Stimulated activated CD4-positive, alpha-beta T cell treated with anti-CD3 and anti-CD28 coated beads, Interleukin-1b, Interleukin-23, amount 100 ng/mL, for 1 hour (primary cell): Measurements from ENCODE around the gene SLC12A7.

Source experiments
- DNase-seq, 2 donors: peaks; one replicate each; pipeline ENCODE4 v3.0.0-alpha.2; 2020; ENCODE audit warnings: low read depth in 2 of 2

Gene SLC12A7

GRCh38 chr5:1125030-1125357 lies 13.1 kb upstream of the SLC12A7 start:
- no peak for DNase-seq

- no peak for DNase-seq
These were observed 12.6 kb upstream of the SLC12A7 start for GRCh38 chr5:1124205-1125029.

DNA sequence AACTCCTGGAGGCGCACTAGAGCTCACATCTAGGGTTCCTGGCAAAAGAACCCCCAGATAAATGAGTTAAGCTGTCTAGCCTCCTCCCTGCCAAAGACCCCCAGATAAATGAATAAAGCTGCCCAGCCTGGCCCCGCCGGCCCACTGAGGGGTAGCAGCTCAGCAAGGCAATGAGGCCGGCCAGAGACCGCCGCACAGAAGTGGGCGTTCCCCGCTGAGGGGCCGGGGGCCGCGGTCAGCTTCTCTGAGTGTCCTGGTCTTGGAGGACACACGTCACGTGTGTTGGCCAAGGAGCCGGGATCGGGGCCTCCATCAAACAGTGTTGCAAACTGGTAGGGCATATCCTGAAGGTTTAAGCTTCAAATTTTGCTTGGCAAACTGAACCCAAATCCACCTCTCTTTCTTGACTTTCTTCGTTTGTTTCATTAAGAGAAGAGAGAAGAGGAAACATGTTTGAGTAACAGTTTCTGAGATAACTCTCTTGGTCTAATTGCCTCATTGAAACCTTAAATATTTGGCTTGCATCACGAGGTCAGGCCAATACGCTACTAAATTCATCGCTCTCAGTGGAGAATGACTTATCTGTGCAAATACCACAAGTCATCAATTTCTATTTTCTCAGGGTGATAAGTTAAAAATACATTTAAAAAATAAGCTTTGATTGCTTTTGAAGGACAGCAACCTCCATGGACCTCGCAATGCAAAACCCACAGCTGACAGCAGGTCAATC lies 11.7 kb upstream of the SLC12A7 start:
- no peak for DNase-seq

DNA sequence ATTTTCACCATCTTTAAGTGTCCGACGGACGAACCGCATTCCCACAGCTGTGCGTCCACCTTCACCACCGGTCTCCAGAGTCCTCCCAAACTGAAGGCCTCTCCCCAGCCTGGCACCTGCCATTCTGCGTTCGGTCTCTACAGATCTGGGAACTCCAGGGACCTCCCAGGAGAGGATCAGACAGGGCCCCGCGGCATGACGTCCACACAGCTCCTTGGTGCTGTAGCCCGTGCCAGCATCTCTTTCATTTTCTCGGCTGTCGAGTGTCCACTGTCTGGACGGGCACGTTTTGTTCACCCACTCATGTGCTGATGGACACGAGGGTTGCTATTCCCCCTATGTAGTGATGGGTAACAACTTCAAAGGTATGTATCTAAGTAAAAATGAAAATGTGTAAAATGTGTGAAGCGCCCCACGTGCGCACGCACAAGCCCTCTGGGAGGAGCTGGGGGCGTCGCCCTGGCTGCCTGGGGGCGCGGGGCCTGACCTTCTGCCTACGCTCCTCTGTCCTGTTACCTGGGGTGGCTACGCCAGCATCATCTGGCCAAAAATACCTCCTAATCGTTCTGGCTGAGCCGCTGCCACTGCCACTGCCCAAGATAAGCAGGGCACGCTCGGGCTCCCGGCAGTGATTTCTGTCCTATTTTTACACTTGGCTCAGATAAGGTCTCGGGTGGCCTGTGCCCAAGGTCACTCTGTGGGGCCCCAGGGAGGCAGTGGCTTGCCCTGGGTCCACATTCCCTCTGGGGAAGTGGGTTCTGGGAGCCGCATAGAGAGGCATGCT lies 10.8 kb upstream of the SLC12A7 start:
- no peak for DNase-seq

- DNase-seq: no peak
These were observed 10.0 kb upstream of the SLC12A7 start for GRCh38 chr5:1121891-1122290.

DNA sequence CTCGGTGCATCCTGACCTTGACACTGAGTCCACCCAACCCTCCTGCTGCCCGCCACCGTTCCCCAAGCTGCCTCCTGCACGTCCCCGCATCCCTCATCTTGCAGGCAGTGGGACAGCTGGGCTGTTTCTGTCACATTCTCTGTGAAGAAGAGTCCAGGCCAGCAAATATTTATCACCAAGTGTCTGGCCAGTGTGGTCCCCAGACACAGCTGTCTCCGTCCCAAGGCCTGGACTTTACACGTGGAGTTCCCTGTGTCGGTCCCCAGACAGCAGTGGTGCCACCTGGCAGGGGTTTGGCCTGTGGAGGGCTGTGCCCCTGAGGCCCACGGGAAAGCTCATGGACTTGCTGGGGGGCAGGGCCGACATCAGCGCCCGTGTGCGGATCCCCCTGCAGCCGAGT lies 9.2 kb upstream of the SLC12A7 start:
- no peak for DNase-seq

DNA sequence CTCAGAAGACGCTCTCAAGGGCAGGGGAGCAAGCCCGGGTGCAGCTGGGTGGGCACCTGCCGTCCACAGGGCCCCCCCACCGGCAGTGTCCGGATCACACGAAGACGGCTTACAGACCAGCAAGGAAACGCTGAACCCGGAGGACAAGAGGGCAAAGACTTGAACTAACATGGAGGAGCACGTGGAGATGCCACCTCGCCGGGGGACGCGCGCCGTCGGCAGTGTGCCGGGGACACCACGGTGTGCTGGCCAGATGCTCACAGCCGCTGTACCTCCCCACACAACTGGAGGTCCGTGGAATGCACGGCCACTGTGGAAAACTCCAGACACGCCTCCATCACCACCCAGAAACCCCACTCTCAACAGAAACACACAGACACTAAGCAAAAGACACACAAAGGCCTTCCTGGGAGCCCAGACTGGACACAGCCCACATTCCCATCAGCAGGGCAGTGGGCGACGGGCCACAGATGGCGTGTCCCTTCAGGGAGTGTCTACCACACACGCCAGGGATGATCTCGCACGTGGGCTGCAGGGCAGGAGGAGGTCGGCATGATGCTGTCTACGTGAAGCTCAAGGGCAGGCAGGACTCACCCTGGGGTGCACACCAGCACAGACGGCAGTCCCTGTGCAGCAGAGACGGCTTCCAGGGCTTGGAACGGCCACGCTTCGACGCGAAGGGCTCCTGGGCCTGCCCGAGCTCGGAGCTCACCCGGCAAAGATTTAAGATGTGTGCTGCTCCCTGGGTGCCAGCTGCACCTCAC lies 8.6 kb upstream of the SLC12A7 start:
- no peak for DNase-seq

DNA sequence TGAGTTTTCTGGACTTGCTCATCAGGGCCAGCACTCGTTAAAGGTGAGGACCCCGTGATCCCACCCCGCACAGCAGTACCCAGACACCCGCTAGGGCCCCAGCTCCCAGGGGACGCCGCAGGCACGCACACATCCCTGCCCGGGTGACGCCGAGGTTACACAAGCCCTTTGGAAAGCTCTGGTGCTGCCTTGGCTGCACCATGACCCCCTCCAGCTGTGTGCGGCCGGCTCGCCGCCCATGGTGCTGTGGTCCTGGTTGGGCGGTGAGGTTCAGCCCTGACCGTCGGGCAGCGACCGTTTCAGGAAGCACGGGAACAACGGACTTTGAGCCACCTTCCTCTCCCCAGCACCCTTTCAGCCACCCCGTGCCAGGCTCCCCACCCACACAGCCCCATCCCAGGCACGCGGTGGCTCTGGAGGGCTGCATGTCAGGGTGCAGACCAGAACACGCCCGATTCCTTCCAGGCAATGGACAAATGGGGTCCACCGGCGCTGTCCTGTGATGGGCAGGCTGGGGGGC lies 7.5 kb upstream of the SLC12A7 start:
- no peak for DNase-seq

DNA sequence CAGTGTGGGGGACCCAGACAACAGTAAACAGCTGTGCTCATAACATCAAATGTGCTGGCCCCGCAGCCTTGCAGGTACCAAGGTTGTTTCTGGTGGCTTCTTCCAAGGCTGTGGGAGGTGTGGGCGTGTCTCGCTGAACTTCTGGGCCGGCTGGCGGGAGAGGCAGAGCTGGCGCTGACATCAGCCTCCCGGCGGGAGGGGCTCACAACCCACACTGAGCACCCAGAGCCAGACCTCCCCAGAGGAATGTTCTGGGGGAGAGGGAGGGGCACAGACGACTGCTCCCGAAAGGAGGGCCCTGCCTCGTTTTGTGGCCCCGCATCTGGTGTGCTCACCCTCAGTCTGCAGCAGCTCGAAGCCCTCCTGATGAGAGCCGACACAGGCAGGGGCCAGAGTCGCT lies 6.9 kb upstream of the SLC12A7 start:
- no peak for DNase-seq

- no peak for DNase-seq
These were observed 6.4 kb upstream of the SLC12A7 start for GRCh38 chr5:1118231-1118698.

GRCh38 chr5:1116977-1117376 lies 5.1 kb upstream of the SLC12A7 start:
- DNase-seq: no peak

DNA sequence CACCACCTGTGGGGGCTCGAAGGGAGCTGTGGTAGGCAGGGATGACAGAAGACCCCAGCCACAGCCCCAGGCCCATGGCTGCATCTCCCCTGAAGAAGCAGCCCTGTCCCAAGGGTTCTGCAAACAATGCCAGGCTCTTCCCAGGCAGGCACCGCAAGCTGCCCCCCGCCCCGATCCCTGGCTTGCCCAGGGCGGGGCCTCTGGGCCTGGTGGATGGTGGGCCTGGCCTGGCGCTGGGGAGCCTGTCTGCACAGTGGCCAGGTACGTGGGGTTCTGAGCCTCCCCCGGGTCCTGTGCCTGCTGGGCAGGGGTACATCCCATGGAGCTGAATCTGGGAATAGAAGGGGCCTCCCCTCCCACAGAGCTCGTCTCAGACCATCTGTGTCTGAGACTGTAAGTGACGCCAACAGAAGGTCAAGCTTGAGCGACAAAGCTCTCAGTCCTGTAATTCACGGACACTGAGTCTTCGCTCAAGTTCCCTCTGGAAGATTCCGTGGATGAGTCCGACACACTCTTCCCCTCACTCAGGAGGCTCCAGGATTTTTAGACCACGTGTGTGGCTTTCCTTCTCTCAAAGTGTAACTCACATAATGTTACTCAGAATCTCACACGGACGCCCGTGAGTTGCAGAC lies 4.4 kb upstream of the SLC12A7 start:
- no peak for DNase-seq

DNA sequence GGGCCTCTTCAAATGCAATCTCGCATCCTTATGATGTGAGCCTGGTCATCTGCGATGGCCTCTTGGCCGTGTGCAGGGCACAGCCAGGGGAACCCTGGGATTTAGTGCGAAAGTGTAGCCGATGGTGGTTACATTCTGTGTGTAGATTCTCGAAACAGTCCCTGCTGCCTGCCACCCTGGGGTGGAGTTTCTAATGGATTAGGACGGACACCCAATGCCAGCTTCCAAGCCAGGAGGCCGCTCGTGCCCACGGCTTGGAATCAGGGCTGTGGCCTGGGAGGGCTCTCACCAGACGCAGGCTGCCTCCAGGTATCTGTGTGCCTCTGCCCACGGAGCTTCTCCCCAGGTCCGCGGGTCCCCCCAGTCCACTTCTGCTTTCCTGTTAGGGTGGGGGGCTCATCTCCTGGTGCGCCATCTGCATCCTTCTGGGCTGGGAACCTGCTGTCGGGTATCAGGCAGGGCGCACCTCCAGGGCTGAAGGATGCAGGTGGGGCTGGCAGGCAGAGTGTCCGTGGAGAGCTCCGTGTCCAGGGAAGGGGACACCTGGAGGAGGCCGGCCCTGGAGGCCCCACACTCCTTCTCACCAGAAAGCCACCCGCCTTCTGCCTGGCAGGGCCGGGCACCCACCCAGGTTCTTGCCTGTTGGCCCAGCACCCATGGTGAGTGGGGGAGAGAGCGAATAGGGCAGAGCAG lies 3.4 kb upstream of the SLC12A7 start:
- DNase-seq: no peak

GRCh38 chr5:1113805-1114586 lies 2.1 kb upstream of the SLC12A7 start:
- DNase-seq: no peak

GRCh38 chr5:1113332-1113690 lies 1.4 kb upstream of the SLC12A7 start:
- DNase-seq: no peak

GRCh38 chr5:1112596-1113331 lies 901 bp upstream of the SLC12A7 start:
- no peak for DNase-seq

GRCh38 chr5:1111241-1111726 lies 579 bp downstream of the SLC12A7 start:
- DNase-seq: no peak

- DNase-seq: no peak
These were observed 1.3 kb downstream of the SLC12A7 start for GRCh38 chr5:1110307-1111240.
